22Rv1 (cell line): ENCODE results near the gene MRPL45.
"Not testable (repeated sequence)": the region's sequence is repeated elsewhere in the genome, so short reads cannot be mapped to it uniquely, and the experiment has no call there.

Experiments
- CTCF ChIP-seq: fragments of 450-650 bp; IDR thresholded peaks from 2 replicates; pipeline ENCODE4 v1.5.1; 2017; ENCODE audit warnings: mild to moderate bottlenecking
- ZFX ChIP-seq: fragments of 450-650 bp; IDR thresholded peaks from 2 replicates; pipeline ENCODE4 v1.6.1; 2017; ENCODE audit warnings: antibody characterized with exemption, borderline replicate concordance

GRCh38 chr17:38269552-38269951 lies 27.4 kb upstream of the MRPL45 start:
- TF ChIP-seq CTCF, ZFX: not testable (repeated sequence)
